Transverse colon (tissue), 3 donors: ENCODE measurements around the gene PYGM.

Source experiments
- CTCF ChIP-seq, 5 experiments: fragments of 200-600 bp in 3 of 5; fragments of 450-650 bp in 2 of 5; sonication (generic) in 3 of 5; IDR thresholded peaks; 1 replicate in 2 of 5; 2 replicates in 3 of 5; pipeline ENCODE4 v1.5.1; 2016 to 2017; ENCODE audit warnings: antibody characterized with exemption in 5 of 5, inconsistent platforms in 3 of 5, mild to moderate bottlenecking in 2 of 5, moderate library complexity in 1 of 5
- POLR2A ChIP-seq: fragments of 450-650 bp; IDR thresholded peaks from one replicate; pipeline ENCODE4 v1.6.1; 2016; ENCODE audit warnings: antibody characterized with exemption, mild to moderate bottlenecking, moderate library complexity

- TF ChIP-seq CTCF (IDR thresholded peaks at IDR 0.05) = peak in 1 of 5 experiments; percentile 34
- peak; percentile 97 for TF ChIP-seq POLR2A
These were observed 18.9 kb upstream of the PYGM start, which contains the start of gene SF1 for GRCh38 chr11:64778473-64779298.
